ENCODE results near the gene CIDEB. TPM values are rescaled to one million over a fixed set of nuclear protein-coding genes. Genes with fewer than 3 reads are reported as not detected.

CIDEB gene
- total and polyA plus RNA-seq, 10 of the 15 experiments (the other 5 are each of a cell fraction or from before 2014, with no cell fraction given), result 0.34 to 6.3 (median 3.2) TPM

- POLR2A ChIA-PET, result no interaction called here
These were observed 48.3 kb downstream of the CIDEB start for GRCh38 chr14:24259282-24260025.

More at GRCh38 chr14:24259282-24260025, 48.3 kb downstream of the CIDEB start:
- SMC1A ChIA-PET (ENCODE audit: uncharacterized antibody, unreplicated experiment), result interaction anchor here (0.8 kb wide), 1 partner anchor 13 kb away, joined by 3 read pairs; no protein-coding TSS in a partner anchor
- RAD21 ChIA-PET (ENCODE audit: unreplicated experiment), result no interaction called here
- H3K4me2 ChIP-seq (ENCODE audit: control insufficient read depth, insufficient read depth), result no peak overlapping the region
- H4K20me1 ChIP-seq (ENCODE audit: control insufficient read depth, insufficient read depth), result no peaks in the 10 kb centered on the region
- H3K9me3 ChIP-seq (replicated peaks; ENCODE audit: control insufficient read depth, insufficient read depth, low read length), result no peaks in the 10 kb centered on the region
- H3K36me3 ChIP-seq (ENCODE audit: control insufficient read depth in 2 of 2, insufficient read depth in 2 of 2, low read length in 1 of 2), result no peaks in the 10 kb centered on the region; a peak in 2 of 4 replicates
- FAIRE-seq, result no peak
- no peak overlapping the region for H3K4me3 ChIP-seq
- no peak overlapping the region for H3K27ac ChIP-seq (ENCODE audit: control insufficient read depth, insufficient read depth)
- TF ChIP-seq CHD2 (IDR thresholded peaks at IDR 0.05; ENCODE audit: borderline replicate concordance, low read depth, low read length) (no peak), E2F4 (IDR thresholded peaks at IDR 0.05; ENCODE audit: low read depth, low read length) (no peak), NFYB (IDR thresholded peaks at IDR 0.05; ENCODE audit: insufficient read depth, low read depth, low read length) (no peak)
- CTCF ChIA-PET, result no interaction called here
- no peak overlapping the region for H3K9ac ChIP-seq (ENCODE audit: control insufficient read depth, insufficient read depth, low read length)
- no peak for ATAC-seq
- no peak for DNase-seq (ENCODE audit: low read depth, low spot score)
- no peaks in the 10 kb centered on the region for H3K27me3 ChIP-seq (replicated peaks in 1 of 2; ENCODE audit: control insufficient read depth in 2 of 2, insufficient read depth in 2 of 2, low read length in 1 of 2)
- BruUV-seq (replicated peaks), result no TSS peak
- no peaks in the 10 kb centered on the region for H3K79me2 ChIP-seq (ENCODE audit: control insufficient read depth, insufficient read depth, low read length)
- WGBS (ENCODE audit: insufficient coverage, insufficient replicate concordance, low lambda C conversion rate, missing lambda C conversion rate), result 81% methylated on average over 15 of the region's 16 CpGs
- no peak overlapping the region for H2AFZ ChIP-seq (ENCODE audit: control insufficient read depth, low read depth, low read length)
- no peaks in the 10 kb centered on the region for H3K4me1 ChIP-seq (ENCODE audit: control insufficient read depth, insufficient read depth, low read length)
- intact Hi-C loops (cut with micrococcal nuclease; ENCODE audit: unreplicated experiment), result no loop called here
- in situ Hi-C loops (cut with MboI), result no loop called here
